GM12878 (cell line): ENCODE results near the gene SLC18A3. TPM values are rescaled to one million over a fixed set of nuclear protein-coding genes. Genes with fewer than 3 reads are reported as not detected.
A peak's percentile ranks its signal among the peaks of the same experiment; 100 is the strongest.

ENCODE experiments used
- CBX3 ChIP-seq: fragments of 200-600 bp; sonication (generic); IDR thresholded peaks from 2 replicates; pipeline ENCODE4 v1.6.1; 2016; ENCODE audit warnings: low read depth, borderline replicate concordance
- CEBPZ ChIP-seq: fragments of 150-350 bp; IDR thresholded peaks from 2 replicates; pipeline ENCODE4 v1.6.1; 2016; ENCODE audit warnings: low read depth, low read length
- E2F8 ChIP-seq: fragments of 450-650 bp; IDR thresholded peaks from 2 replicates; pipeline ENCODE4 v1.6.1; 2018; ENCODE audit warnings: mild to moderate bottlenecking, low read depth, moderate library complexity; ENCODE audit not compliant: partially characterized antibody
- EGR1 ChIP-seq, 2 experiments: IDR thresholded peaks; 1 replicate in 1 of 2; 2 replicates in 1 of 2; pipeline ENCODE4 v1.6.1; 2011 to 2012; ENCODE audit warnings: low read depth in 2 of 2, low read length in 2 of 2, borderline replicate concordance in 1 of 2, mild to moderate bottlenecking in 1 of 2, moderate library complexity in 1 of 2
- FOS ChIP-seq: IDR thresholded peaks from 3 replicates; pipeline ENCODE4 v1.6.1; 2011; ENCODE audit warnings: borderline replicate concordance; ENCODE audit not compliant: insufficient read length; ENCODE audit errors: extremely low read depth
- HDAC6 ChIP-seq: fragments of 200-600 bp; sonication (generic); IDR thresholded peaks from one replicate; pipeline ENCODE4 v1.8.0; 2017; ENCODE audit warnings: antibody characterized with exemption; ENCODE audit not compliant: unreplicated experiment
- HDGF ChIP-seq: fragments of 450-650 bp; IDR thresholded peaks from 2 replicates; pipeline ENCODE4 v1.6.1; 2016; ENCODE audit warnings: antibody characterized with exemption
- HSF1 ChIP-seq: fragments of 150-350 bp; IDR thresholded peaks from 2 replicates; pipeline ENCODE4 v1.6.1; 2014; ENCODE audit warnings: mild to moderate bottlenecking, low read depth, low read length
- IKZF1 ChIP-seq: fragments of 450-650 bp; conservative IDR thresholded peaks from 2 replicates; pipeline ENCODE4 v1.6.1; 2017; ENCODE audit warnings: antibody characterized with exemption, mild to moderate bottlenecking
- KAT2A ChIP-seq: conservative IDR thresholded peaks from 2 replicates; pipeline ENCODE4 v1.6.1; 2011; ENCODE audit warnings: low read depth, low read length; ENCODE audit not compliant: control insufficient read depth
- KDM1A ChIP-seq: fragments of 200-600 bp; sonication (generic); IDR thresholded peaks from 2 replicates; pipeline ENCODE4 v1.6.1; 2016; ENCODE audit warnings: borderline replicate concordance
- MAX ChIP-seq: IDR thresholded peaks from 2 replicates; pipeline ENCODE4 v1.6.1; 2012; ENCODE audit warnings: low read depth, low read length, improper control_type of control experiment
- MLLT1 ChIP-seq: fragments of 450-650 bp; IDR thresholded peaks from 2 replicates; pipeline ENCODE4 v1.6.1; 2016; ENCODE audit warnings: mild to moderate bottlenecking
- NKRF ChIP-seq: fragments of 450-650 bp; conservative IDR thresholded peaks from 2 replicates; pipeline ENCODE4 v1.6.1; 2017; ENCODE audit warnings: mild to moderate bottlenecking, moderate library complexity
- PAX5 ChIP-seq: IDR thresholded peaks from 2 replicates; pipeline ENCODE4 v1.6.1; 2011; ENCODE audit warnings: low read depth, low read length, borderline replicate concordance
- RELA ChIP-seq: fragments of 450-650 bp; IDR thresholded peaks from 2 replicates; pipeline ENCODE4 v1.8.0; 2014; ENCODE audit warnings: borderline replicate concordance; ENCODE audit not compliant: partially characterized antibody
- SUPT20H ChIP-seq: IDR thresholded peaks from 2 replicates; pipeline ENCODE4 v1.6.1; 2011; ENCODE audit warnings: low read depth, mild to moderate bottlenecking, low read length, moderate library complexity, borderline replicate concordance; ENCODE audit not compliant: control insufficient read depth
- ZNF207 ChIP-seq: fragments of 450-650 bp; IDR thresholded peaks from 2 replicates; pipeline ENCODE4 v1.6.1; 2014; ENCODE audit warnings: antibody characterized with exemption, mild to moderate bottlenecking, borderline replicate concordance
- ZSCAN29 ChIP-seq: fragments of 450-650 bp; IDR thresholded peaks from 2 replicates; pipeline ENCODE4 v1.6.1; 2017; ENCODE audit warnings: mild to moderate bottlenecking, moderate library complexity
- polyA plus RNA-seq, 11 experiments: library from polyadenylated mRNA; depleted of rRNA in 4 of 11; unstranded in 6 of 11; stranded (reverse) in 5 of 11; fragments of >200 nt; fragmentation: Nextera tagmentation in 4 of 11; fragmentation: Illumina TruSeq in 1 of 11; extraction: Ambion mirVana in 4 of 11; extraction: Trizol in 1 of 11; gene quantifications; 1 replicate in 1 of 11; 2 replicates in 10 of 11; pipeline versions ENCODE4 v1.2.1 to v1.2.3, GENCODE V29; 2011 to 2016; ENCODE audit warnings: inconsistent platforms in 2 of 11, missing spikeins in 2 of 11, low read depth in 1 of 11
- total RNA-seq, 4 experiments: library from RNA; depleted of rRNA in 3 of 4; stranded (reverse); fragments of >200 nt in 3 of 4; fragmentation: Illumina TruSeq in 1 of 4; extraction: Trizol in 1 of 4; gene quantifications; 2 replicates each; pipeline versions ENCODE4 v1.2.1 to v1.2.3, GENCODE V29; 2013 to 2021

SLC18A3 gene
- total and polyA plus RNA-seq, 10 of the 15 experiments (the other 5 are each of a cell fraction or from before 2014, with no cell fraction given), result not detected

GRCh38 chr10:49568235-49568634, 41.9 kb upstream of the SLC18A3 start (continued):
- TF ChIP-seq E2F8 (no peak), NKRF (no peak), RELA (no peak), KDM1A (no peak), CEBPZ (no peak), HDGF (no peak), ZSCAN29 (no peak), MAX (no peak), KAT2A (no peak), ZNF207 (no peak), SUPT20H (no peak), CBX3 (no peak), PAX5 (0 out of 2 replicates have a peak, but pooled peaks have one; percentile 36), EGR1 (IDR thresholded peaks at IDR 0.05; ENCODE audit: borderline replicate concordance in 1 of 2, low read depth in 2 of 2, low read length in 2 of 2) (no peak), FOS (no peak), HDAC6 (no peak), MLLT1 (no peak), HSF1 (no peak), IKZF1 (no peak)
